Measurements from ENCODE around the gene TMEM242. TPM values are rescaled to one million over a fixed set of nuclear protein-coding genes. Genes with fewer than 3 reads are reported as not detected.

The TMEM242 gene
- polyA plus RNA-seq, 2 of the 4 experiments (the other 2 are of a cell fraction), result 5.3 to 7.4 TPM

DNA sequence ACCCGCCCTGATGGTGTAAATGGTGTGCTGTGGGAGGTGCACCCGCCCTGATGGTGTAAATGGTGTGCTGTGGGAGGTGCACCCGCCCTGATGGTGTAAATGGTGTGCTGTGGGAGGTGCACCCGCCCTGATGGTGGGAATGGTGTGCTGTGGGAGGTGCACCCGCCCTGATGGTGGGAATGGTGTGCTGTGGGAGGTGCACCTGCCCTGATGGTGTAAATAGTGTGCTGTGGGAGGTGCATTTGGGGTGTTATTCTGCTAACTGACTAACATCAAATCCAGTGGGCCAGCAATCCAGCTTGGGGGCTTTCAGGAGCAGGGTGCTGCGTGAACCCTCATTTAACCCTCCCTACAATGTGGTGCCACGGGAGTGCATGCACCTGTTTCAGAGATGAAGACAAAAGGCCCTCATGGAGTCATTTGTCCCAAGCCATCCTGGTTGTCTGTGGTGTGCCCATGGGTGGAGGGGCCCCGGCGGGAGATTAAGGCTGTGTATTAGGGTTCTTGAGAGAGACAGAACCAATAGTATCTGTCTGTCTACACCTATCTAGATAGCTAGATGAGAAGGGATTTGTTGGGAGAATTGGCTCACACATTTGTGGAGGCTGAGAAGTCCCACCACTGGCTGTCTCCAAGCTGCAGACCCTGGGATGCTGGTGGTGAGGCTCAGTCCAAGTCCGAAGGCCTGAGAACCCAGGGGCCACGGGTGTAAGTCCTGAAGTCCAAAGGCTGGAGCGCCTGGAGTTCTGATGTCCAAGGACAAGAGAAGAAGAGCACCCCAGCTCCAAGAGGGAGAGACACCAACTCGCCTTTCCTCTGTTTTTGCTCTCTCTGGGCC lies 39.2 kb downstream of the TMEM242 start (continued):
- TF ChIP-seq GATA3 (IDR thresholded peaks at IDR 0.05; ENCODE audit: borderline replicate concordance) (no peak), EHMT2 (IDR thresholded peaks at IDR 0.05; ENCODE audit: low read depth) (no peak), TP53 (CRISPR knock-in tag; IDR thresholded peaks at IDR 0.05) (no peak), HOXB5 (CRISPR knock-in tag; IDR thresholded peaks at IDR 0.05) (no peak), NPAS2 (CRISPR knock-in tag; IDR thresholded peaks at IDR 0.05; ENCODE audit: borderline replicate concordance) (no peak), RAD21 (conservative IDR thresholded peaks at IDR 0.05 in 1 of 2, IDR thresholded peaks at IDR 0.05 in 1 of 2) (no peak), MAFK (IDR thresholded peaks at IDR 0.05; ENCODE audit: partially characterized antibody) (no peak)
- TF ChIP-seq, protein P1, sequence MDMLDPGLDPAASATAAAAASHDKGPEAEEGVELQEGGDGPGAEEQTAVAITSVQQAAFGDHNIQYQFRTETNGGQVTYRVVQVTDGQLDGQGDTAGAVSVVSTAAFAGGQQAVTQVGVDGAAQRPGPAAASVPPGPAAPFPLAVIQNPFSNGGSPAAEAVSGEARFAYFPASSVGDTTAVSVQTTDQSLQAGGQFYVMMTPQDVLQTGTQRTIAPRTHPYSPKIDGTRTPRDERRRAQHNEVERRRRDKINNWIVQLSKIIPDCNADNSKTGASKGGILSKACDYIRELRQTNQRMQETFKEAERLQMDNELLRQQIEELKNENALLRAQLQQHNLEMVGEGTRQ (IDR thresholded peaks at IDR 0.05), result no peak
- TF ChIP-seq, protein P2, sequence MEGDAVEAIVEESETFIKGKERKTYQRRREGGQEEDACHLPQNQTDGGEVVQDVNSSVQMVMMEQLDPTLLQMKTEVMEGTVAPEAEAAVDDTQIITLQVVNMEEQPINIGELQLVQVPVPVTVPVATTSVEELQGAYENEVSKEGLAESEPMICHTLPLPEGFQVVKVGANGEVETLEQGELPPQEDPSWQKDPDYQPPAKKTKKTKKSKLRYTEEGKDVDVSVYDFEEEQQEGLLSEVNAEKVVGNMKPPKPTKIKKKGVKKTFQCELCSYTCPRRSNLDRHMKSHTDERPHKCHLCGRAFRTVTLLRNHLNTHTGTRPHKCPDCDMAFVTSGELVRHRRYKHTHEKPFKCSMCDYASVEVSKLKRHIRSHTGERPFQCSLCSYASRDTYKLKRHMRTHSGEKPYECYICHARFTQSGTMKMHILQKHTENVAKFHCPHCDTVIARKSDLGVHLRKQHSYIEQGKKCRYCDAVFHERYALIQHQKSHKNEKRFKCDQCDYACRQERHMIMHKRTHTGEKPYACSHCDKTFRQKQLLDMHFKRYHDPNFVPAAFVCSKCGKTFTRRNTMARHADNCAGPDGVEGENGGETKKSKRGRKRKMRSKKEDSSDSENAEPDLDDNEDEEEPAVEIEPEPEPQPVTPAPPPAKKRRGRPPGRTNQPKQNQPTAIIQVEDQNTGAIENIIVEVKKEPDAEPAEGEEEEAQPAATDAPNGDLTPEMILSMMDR (IDR thresholded peaks at IDR 0.05), result no peak

DNA sequence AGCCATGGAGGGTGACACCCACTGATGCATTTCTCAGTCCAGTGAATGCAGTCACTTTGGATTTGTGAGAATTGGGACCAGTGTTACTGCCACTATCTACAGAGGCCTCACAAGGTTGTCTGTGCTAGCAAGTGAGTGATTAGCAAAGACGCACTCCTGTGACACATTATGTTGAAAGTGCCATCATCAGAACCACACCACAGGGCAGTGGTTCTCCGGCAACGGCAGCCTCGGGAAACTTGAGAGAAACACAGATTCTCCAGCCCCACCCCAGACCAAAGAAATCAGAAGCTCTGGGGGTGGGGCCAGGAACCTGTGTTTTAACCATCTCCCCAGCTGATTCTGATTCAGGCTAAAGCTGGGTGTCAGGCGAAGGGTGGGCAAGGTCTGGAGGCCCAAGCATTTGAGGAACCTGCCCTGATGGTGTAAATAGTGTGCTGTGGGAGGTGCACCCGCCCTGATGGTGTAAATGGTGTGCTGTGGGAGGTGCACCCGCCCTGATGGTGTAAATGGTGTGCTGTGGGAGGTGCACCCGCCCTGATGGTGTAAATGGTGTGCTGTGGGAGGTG lies 39.9 kb downstream of the TMEM242 start:
- POLR2A ChIA-PET, result no interaction called here
- 50% methylated on average over 6 of the region's 8 CpGs for WGBS (ENCODE audit: missing lambda C conversion rate)
- H3K27ac ChIP-seq, result no peak overlapping the region
- no peak for FAIRE-seq
- no peak overlapping the region for H3K4me3 ChIP-seq
- H3K4me1 ChIP-seq, result no peaks in the 10 kb centered on the region
- TF ChIP-seq HOXB13 (CRISPR knock-in tag; IDR thresholded peaks at IDR 0.05; ENCODE audit: low read depth), result no peak
- TF ChIP-seq, protein P3, sequence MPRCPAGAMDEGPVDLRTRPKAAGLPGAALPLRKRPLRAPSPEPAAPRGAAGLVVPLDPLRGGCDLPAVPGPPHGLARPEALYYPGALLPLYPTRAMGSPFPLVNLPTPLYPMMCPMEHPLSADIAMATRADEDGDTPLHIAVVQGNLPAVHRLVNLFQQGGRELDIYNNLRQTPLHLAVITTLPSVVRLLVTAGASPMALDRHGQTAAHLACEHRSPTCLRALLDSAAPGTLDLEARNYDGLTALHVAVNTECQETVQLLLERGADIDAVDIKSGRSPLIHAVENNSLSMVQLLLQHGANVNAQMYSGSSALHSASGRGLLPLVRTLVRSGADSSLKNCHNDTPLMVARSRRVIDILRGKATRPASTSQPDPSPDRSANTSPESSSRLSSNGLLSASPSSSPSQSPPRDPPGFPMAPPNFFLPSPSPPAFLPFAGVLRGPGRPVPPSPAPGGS (IDR thresholded peaks at IDR 0.05), result no peak
- no peak for TF ChIP-seq CBX8 (IDR thresholded peaks at IDR 0.05)
- TF ChIP-seq HEYL (CRISPR knock-in tag; IDR thresholded peaks at IDR 0.05), result no peak
- TF ChIP-seq ZNF302 (CRISPR knock-in tag; IDR thresholded peaks at IDR 0.05), result no peak
- no peak for TF ChIP-seq EHF (CRISPR knock-in tag; IDR thresholded peaks at IDR 0.05)
- no peak for TF ChIP-seq JUNB (IDR thresholded peaks at IDR 0.05)
- no peak for TF ChIP-seq CHD2 (IDR thresholded peaks at IDR 0.05; ENCODE audit: low read length, partially characterized antibody)
- 0 out of 6 replicates have a peak, but pooled peaks of 1 of the 2 experiments have one; percentile 26 for ATAC-seq
- H3K4me2 ChIP-seq, result no peak overlapping the region
- DNase-seq (ENCODE audit: low read depth in 1 of 2, low spot score in 1 of 2), result no peak
- H3K9me3 ChIP-seq, result no peaks in the 10 kb centered on the region
- CTCF ChIA-PET, result interaction anchor here (4.0 kb wide), 1 partner anchor 9 kb away, joined by 18 read pairs; no protein-coding TSS in a partner anchor

DNA sequence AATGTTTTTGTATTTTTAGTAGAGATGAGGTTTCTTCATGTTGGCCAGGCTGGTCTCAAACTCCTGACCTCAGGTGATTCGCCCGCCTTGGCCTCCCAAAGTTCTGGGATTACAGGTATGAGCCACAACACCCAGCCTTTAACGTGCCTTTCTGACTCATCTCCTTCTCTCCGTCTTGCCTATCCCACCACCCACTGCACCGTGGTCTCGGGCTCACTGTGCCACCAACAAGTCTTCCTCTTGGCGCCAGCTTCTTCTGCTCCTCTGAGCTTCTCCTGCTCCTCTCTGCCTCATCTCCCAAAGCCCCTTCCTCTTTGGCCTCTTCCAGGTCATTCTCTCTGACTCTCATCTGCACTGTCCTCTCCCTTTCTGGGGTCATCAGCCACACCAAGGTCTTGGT lies 41.0 kb downstream of the TMEM242 start:
- WGBS (ENCODE audit: missing lambda C conversion rate), result 92% methylated on average over 7 of the region's 7 CpGs
- no peak overlapping the region for H3K27ac ChIP-seq
- no peak overlapping the region for H3K4me2 ChIP-seq
- POLR2A ChIA-PET, result no interaction called here
- no peaks in the 10 kb centered on the region for H3K4me1 ChIP-seq
- no peak for FAIRE-seq
- no peak for ATAC-seq
- H3K9me3 ChIP-seq, result no peaks in the 10 kb centered on the region
- CTCF ChIA-PET, result no interaction called here
- DNase-seq (ENCODE audit: low read depth in 1 of 2, low spot score in 1 of 2), result no peak
- H3K4me3 ChIP-seq, result no peak overlapping the region
- no peak for TF ChIP-seq FOSL2 (IDR thresholded peaks at IDR 0.05)
- TF ChIP-seq FOSL2 (CRISPR knock-in tag; IDR thresholded peaks at IDR 0.05), result no peak
- no peak for TF ChIP-seq KDM5A (IDR thresholded peaks at IDR 0.05)
- no peak for TF ChIP-seq CBX2 (IDR thresholded peaks at IDR 0.05; ENCODE audit: borderline replicate concordance, low read depth)
- TF ChIP-seq POLR2A (IDR thresholded peaks at IDR 0.05; ENCODE audit: low read length), result no peak
- TF ChIP-seq, protein P2 (IDR thresholded peaks at IDR 0.05), result no peak
- TF ChIP-seq ZSCAN20 (CRISPR knock-in tag; IDR thresholded peaks at IDR 0.05), result no peak
- TF ChIP-seq, protein P3 (IDR thresholded peaks at IDR 0.05), result no peak
- TF ChIP-seq EP300 (IDR thresholded peaks at IDR 0.05), result no peak
- TF ChIP-seq, protein P4, sequence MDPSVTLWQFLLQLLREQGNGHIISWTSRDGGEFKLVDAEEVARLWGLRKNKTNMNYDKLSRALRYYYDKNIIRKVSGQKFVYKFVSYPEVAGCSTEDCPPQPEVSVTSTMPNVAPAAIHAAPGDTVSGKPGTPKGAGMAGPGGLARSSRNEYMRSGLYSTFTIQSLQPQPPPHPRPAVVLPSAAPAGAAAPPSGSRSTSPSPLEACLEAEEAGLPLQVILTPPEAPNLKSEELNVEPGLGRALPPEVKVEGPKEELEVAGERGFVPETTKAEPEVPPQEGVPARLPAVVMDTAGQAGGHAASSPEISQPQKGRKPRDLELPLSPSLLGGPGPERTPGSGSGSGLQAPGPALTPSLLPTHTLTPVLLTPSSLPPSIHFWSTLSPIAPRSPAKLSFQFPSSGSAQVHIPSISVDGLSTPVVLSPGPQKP (IDR thresholded peaks at IDR 0.05; ENCODE audit: low read depth, low read length), result no peak
- no peak for TF ChIP-seq NR3C1 (IDR thresholded peaks at IDR 0.05)
- no peak for TF ChIP-seq FOXS1 (CRISPR knock-in tag; IDR thresholded peaks at IDR 0.05)
- no peak for TF ChIP-seq HEYL (CRISPR knock-in tag; IDR thresholded peaks at IDR 0.05)

All from A549 (cell line).